ENCODE measurements around the gene AIPL1.

AIPL1 gene

DNA sequence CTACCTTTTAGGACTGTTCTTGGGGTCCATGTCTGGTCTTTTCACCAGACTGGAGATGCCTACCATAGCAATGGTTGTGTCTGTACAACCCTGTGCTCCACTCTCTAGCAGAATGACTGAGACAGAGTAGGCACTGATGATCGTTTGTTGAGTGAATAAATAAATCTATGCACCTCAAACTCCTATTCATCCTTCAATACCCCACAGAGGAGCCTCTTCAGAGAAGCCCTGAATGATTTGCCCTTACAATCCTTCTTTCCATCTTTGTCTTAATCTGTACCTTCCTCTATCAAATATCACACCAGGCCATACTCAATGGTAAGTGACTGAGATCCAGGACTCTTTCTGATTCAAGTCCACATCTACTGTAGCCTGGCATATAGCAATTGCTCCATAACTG is 32.6 kb upstream of the AIPL1 start:
- DNase-seq (ENCODE audit: low read depth in 1 of 2, low spot score in 1 of 2) = no peak

DNA sequence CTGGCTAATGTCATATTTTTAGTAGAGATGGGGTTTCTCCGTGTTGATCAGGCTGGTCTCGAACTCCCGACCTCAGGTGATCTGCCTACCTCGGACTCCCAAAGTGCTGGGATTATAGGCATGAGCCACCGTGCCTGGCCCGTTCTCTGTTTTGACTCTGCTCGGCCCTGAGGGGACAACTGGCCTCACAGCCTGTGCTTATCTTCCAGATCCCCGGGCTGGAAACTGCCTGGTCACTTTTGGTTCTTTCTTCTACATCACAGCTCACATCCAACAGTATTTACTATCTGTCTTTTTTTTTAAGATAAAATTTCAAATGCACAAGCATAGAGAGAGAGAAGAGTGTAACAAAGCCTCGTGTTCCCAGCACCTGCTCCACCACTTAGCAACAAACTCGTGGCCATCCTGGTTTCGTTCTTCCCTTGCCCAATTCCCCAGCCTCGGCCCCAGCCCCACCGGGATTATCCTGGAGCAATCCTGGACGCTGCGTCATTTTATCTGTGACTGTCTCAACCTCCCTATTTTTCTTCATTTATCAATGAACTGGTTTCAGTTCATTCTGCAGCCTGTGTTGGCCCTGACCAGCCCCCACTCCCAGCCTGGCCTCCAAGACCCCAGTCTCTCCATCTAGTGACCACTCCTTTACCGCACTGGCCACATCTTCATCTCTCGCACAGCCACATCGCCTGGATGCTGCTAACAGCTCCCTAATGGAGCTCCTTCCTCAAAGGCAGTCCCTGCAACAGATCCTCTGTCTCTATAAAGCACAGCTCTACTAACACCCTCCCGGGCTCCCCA is 30.5 kb upstream of the AIPL1 start:
- DNase-seq (ENCODE audit: low read depth in 1 of 2, low spot score in 1 of 2) = no peak

DNA sequence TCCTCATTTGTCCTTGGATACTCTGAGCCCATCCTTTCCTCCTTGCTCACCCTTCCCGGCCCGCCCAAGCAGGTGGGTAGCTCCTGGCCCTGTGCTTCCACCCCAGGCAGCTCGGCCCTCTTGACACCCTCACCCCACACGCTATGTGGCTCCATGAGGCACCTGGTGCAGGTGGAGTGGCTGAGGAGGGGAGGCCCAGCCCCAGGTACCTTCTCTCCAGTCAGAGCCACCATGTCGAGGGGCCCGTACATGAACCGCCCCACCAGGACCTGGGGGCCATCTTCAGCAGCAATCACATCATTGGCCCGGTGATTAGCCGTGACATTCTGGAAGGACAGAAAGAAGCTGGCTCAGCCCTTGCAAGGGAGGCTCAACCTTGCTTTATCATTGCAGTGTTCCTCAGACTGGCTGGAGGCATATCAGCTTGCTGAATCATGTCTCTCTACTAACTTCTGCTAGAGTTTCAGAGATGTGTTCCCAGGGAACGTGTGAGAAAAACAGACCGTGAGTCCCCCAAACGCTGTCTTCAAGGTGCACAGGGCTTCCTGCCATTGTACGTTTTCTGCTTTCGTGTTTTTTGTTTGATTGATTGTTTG is 29.6 kb upstream of the AIPL1 start:
- no peak for DNase-seq (ENCODE audit: low read depth in 1 of 2, low spot score in 1 of 2)

DNA sequence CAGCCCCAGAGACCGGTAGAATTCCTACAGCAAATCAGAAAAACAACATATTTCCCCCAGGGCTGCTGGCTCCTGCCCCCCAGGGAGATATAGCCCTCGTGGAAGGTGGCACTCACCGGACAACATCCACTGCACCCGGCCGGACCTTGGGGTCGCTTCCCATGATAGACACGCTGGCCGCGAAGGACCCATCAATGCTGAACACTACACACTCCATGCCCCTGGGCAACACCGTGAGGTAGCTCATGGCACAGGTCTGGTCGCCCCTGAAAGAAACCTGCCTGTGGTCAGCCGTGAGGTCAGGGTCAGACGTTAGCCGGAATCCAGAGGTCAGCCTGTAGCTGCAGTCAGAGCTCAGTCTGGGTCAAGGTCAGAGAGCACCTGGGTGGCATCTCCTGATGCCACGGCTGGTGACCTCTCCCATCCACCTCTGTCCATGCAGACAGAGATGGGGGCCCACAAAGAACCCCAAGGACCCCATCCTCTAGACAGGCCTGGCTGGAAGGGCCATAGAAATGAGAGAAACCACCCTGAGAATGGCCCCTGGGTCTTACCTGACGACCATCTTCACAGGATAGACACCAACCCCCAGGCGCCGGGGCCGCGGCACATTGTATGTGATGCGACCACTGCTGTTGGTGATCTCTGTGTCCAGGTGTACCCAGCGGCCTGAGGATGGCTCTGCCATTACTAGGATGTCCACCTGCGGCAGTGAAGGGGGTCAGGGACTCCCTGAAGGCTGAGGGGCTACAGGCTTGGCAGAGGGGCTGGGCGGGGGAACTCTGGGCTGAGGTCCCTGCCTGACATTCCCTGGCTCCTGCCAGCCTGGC is 28.9 kb upstream of the AIPL1 start:
- DNase-seq (ENCODE audit: low read depth in 1 of 2, low spot score in 1 of 2) = no peak

DNA sequence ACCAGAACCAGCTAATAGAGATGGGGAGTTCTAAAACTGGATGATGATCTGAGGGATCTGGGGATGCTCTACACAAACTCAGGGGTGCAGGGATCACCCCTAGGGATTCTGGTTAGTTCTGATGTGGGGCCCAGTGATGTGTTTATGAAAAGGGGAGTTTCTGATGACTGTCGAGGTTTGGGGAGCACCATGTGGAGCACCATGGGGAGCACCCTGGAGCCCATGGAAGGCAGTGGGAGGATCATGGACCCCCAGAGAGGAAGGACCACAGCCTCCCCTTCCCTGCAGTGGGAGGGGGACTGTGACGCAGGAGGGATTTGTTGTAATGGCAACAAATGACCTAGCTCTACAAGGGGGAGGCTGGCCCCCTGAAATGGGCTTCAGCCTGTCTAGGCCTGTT is 27.8 kb upstream of the AIPL1 start:
- DNase-seq (ENCODE audit: low read depth in 1 of 2, low spot score in 1 of 2) = no peak

DNA sequence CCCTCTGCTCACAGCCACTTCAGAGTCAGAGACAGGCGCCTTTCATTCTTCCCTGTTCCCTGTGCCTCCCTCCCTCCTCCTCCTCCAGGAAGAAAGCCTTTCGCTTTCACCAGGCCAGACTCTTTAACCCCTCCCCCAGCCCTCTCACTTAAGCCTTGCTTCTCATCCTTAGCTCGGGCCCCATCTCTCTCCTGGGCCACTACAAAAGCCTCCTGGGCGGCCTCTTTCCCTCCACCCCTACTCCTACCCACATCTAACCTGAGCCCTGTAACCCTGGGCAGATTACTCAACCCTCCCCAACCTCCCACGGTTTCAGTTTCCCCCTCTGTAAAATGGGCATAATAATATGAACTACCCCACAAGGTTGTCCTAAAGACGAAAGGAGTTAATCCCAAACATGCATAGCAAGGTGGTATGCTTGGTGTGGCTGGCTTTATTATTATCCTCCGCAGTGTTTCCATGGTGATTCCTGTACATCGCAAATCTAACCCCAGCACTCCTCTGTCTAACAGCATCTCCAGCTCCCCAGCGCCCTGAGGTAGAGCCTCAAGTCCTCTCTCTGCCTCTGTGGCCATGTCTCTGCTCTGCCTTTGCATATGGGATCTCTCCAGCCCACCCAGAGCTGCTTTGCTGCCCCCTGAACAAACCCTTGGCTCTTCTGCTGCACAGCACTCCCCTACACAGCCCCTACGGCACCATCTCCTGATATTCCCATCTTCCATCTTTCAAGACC is 27.0 kb upstream of the AIPL1 start:
- DNase-seq (ENCODE audit: low read depth in 1 of 2, low spot score in 1 of 2) = no peak

DNA sequence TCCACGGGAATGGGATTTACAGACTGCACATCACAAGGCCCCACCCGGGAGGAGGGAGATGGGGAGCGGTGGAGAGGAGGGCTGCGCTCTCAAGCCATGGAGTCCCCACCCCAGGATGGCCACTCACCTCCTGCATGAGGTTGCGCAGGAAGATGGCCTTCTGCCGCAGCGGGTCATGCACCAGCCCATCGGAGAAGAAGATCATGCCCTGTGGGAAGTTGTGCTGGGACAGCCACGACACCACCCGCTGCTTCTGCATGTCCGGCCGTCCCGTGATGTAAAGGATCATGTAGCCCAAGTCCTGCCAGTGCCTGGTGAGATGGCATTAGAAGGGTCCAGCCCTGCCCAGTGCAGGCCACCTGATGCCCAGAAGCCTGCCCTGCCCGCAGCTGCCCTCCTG is 26.3 kb upstream of the AIPL1 start:
- DNase-seq (ENCODE audit: low read depth in 1 of 2, low spot score in 1 of 2) = no peak

DNA sequence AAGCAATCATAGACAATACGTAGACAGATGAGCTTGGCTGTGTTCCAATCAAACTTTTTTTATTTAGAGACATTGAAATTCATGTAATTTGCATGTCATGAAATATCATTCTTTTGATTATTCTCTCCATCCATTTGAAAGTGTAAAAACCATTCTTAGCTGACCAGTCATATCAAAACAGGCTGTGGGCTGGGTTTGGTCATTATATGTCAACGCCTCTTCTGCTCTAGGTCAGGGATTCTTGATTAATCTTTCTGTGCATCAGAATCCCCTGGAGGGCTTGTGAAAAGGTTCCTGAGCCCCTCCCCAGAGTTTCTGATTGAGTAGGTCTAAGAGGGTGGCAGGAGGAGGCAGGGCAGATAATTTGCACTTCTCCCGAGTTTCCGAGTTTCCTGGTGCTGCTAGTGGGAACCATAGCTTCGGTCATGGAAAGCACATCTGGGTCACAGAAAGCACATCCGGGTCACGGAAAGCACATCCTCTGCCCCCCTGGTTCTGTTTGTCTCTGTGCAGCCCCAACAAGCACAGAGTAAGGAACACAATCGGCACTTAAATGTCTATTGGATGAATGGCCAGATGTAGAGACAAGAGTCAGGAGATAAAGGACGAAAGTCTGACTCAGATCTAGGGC is 25.7 kb upstream of the AIPL1 start:
- DNase-seq (ENCODE audit: low read depth in 1 of 2, low spot score in 1 of 2) = no peak

DNA sequence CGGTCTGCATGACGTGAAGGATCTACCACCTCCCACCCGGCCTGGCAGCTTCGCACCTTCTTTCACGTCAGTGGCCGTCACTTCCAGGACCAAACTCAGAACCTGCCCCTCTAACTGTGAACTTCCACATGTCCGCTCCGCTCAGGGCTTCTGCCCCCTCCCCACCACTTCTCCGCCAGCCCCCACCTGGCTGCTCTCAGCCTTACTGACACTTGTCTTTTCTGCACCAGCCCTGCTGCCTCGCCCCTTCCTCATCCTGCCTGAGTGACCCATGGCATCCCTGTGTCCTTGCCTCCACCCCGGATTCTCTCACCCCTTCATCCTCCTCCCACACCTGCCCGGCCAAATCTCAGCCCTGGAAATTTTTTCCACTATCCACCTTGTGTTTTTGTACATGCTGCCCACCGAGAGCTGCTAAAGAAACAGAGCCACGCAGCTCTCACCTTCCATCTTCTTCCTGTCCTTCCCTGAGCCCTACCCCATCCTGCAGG is 23.6 kb upstream of the AIPL1 start:
- no peak for DNase-seq (ENCODE audit: low read depth in 1 of 2, low spot score in 1 of 2)

DNA sequence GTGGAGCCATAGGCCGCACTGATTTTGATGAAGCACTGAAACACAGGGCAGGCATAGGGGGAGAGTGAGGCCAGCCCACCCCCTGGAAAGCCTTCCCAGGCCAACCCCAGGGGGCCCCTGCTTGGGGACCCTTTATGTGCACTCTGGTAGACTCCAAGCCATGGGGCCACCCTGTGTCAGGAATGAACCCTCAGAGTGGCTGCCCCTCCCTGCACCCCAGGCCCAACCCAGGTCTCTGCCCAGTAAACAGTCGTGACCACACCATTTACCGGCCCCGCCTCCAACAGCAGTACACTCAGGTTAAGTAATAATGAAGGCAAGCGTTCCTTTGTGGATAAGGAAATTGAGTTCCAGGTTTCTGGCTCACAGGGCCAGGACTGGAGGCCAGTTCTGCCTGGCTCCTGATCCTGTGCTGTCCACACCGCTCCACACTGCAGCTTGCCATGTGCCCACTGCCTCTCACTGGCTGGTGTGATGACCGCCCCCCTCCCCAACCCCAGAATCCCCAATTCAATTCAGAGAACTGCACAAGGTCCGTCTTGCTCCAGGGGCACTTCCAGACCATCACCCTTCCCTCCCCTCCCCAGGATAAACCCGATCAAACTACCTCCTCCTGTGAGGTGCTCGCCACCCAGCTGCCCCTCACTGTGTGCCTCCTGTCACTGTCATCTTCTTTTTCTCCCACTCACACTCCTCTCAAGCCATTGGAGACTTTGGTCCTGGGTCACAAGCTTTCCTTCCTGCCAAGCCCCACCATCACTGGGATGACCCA is 23.0 kb upstream of the AIPL1 start:
- no peak for DNase-seq (ENCODE audit: low read depth in 1 of 2, low spot score in 1 of 2)

DNA sequence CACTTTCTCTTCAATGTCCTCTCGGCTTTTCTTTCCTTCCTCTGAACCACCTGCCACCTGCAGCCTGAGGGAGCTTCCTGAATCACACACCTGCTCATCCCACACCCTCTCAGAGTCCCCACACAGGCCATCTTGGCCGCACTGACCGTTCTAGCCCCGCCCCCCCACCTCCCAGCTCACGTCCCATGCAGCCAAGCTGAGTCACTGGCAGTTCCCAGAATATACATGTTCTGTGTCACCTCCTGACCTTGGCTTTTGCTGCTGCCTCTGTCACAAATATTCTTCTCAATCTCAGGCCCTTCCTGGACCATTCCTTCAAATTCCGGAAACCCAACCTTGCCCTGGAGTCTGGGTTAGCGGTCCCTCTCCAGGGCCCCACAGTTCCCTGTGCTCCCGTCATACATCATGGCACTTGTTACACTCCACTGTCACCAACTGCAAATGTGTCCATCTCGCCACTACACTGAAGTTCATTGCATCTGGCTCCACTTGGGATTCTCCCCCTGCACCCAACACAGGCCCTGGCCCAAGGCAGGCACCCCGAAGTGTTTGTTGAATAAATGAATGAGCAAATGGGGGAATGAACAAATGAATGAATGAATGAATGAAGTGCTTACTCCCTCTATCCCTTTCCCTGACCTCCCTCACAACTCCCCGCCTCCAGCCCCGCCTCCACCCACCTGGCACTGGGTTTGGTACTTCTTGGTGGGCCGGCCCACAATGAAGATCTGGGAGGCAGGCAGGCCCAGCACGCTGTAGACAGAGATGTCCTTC is 22.2 kb upstream of the AIPL1 start:
- DNase-seq (ENCODE audit: low read depth in 1 of 2, low spot score in 1 of 2) = no peak

DNA sequence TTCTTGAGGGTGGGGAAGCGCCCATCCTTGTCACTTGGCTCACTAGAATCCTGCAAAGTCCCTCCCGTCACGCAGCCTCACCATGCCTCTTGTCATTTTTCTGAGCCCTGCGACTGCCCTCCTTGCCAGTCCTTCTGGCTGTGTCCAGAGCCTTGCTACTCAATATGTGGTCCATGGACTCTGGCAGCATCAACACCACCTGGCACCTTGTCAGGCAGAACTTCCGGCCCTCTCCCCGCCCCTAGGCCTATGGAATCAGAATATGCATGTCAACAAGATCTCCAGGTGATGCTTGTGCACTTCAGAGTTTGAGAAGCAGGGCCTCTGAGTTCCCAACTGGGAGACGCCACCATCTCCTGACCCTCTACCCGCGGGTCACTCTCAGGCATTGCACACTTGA is 21.4 kb upstream of the AIPL1 start:
- DNase-seq (ENCODE audit: low read depth in 1 of 2, low spot score in 1 of 2) = no peak

DNA sequence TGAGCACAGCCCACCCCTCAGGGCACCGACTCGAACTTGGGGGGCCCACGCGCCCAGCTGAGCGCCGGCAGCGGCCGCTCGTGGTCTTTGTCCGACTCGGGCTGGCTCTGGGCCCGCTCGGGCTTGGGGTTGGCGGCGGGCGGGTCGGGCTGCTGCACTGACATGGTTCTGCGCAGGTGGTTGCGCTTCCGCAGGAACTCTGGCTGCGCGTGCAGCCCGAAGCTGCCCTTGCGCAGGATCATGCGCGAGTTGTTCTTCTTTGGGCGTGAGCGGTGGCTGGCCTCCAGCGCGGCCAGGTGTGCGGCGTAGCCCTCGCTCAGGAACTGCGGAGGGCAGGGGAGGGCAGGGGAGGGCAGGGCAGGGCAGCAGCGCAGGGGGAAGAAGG is 20.4 kb upstream of the AIPL1 start:
- peak in 1 of 2 donors; percentile 10 for DNase-seq (ENCODE audit: low read depth in 1 of 2, low spot score in 1 of 2)

DNA sequence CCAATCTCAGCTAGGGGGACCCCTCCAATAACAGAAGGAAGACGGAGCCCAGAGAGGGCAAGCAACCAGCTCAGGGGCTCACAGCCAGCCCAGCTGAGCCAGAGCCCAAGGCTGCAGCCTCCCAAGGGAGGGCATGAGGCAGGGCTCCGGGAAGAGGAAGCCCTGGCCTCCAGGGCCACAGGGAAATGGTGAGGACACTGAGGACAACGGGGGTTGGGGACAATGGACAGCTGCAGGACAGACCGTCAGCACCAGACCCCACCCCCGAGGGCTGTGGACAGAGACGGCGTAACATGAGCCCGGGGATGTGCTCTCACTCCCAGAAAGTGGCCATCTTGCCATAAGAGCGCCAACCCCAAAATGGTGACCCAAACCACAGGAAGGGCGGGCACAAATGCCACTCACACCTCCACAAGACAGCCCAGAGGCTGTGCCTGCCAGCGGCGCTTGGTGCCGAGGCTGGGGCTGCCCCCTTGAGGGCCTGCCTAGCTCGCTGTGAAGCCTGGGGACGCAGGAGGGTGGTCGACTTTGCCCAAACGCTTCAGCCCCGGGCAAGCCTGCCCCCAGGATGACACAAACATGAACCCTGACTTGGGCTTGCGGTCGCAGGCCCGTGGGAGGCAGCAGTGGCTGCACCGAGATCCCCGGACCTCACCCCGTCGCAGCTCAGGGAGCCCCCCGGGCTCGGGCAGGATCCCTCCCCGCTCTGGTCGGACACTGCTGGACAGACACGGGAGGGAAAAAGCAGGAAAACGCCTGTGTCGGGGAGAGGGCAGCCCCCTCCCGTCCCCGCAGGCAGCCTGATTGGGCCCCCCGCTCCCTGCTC is 19.8 kb upstream of the AIPL1 start:
- no peak for DNase-seq (ENCODE audit: low read depth in 1 of 2, low spot score in 1 of 2)

DNA sequence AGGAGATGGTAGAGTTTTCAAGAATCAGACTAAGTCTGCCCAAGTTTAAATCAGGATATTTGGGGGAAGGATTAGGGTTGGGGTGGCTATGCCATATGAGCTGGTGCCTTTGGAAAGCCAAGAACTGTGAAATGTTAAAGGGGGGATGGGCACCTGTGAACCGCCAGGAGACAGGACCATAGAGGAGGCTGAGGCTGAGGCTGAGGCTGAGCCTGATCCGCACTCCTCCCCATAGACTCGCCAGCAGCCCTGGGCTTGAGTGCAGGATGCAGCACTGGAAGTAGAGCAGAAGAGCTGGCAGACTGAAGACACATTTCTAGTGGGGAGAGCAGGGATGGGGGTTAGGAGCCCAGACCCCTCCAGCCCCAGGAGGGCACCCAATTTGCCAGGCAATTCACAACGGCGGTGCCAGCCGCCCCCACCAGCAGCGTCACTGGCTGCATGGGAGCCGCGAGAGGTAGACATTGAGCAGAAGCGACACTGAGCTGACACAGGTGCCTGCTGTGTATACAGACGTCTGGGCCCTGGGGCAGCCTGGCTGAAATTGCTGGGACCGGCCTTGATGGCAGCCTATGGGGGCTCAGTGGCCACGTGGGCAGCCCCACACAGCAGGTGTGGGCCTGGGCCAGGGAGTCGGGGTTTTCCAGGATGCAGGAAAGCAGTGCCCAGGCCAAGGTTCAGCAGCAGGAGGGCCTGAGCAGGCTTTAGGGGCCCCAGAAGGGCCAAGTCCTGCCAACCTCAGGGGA is 18.5 kb upstream of the AIPL1 start:
- DNase-seq (ENCODE audit: low read depth in 1 of 2, low spot score in 1 of 2) = no peak

DNA sequence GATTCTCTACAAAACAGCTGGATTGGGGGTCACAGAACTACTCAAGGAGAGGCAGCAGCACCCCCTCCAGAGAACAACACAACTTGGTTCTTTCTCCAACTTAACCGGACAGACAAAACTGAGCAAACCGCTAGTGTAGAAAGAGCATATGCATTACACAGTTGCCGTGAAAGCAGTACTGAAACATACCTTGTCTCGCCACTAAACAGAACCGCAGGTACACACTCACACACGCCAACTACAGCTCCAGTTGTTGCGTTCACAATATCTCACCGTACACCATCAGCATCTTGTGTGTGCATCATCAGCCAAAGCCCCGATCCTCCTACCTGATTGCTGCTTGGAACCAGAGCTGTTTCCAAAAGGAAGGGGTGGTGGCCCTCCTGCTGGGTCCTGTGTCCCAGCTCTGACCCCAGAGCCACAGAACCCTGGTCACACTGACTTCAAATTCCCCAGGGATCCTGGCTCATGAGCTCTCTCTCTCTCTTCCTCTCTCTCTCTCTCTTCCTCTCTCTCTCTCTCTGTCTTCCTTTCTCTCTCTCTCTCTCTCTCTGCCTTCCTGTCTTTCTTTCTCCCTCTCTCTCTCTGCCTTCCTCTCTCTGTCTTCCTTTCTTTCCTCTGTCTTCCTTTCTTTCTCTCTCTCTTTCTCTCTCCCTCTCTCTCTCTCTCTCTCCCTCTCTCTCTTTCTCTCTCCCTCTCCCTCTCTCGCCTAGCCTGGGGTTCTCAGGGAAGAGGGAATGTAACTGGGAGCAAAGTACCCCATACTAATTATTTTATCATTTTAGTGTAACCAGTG is 17.7 kb upstream of the AIPL1 start:
- no peak for DNase-seq (ENCODE audit: low read depth in 1 of 2, low spot score in 1 of 2)

All from activated CD4-positive, alpha-beta T cell treated with anti-CD3 and anti-CD28 coated beads, Interleukin-2, amount 50 U/mL, for 24 hours (primary cell).